DMS114 treated with DMSO at 0.1 percent for 48 hours (cell line): Measurements from ENCODE around the gene CROCC.

Source experiments
- DNase-seq: peaks from one replicate; lab custom pipeline; 2025; ENCODE audit not compliant: unreplicated experiment; lab: John Stamatoyannopoulos, UW

The CROCC gene

GRCh38 chr1:17008208-17008855 is 86.6 kb downstream of the CROCC start:
- no peak for DNase-seq

- no peak for DNase-seq
These were observed 88.0 kb downstream of the CROCC start for GRCh38 chr1:17009706-17010105.

GRCh38 chr1:17011092-17011438 is 89.3 kb downstream of the CROCC start:
- no peak for DNase-seq

- peak; percentile 65 for DNase-seq
These were observed 89.9 kb downstream of the CROCC start, which contains the start of gene ATP13A2 for GRCh38 chr1:17011439-17012307. TSS of gene ATP13A2 (minus strand) at chr1:17011928. CDS start at chr1:17011738, 190 bp downstream.

- no peak for DNase-seq
These were observed 91.2 kb downstream of the CROCC start for GRCh38 chr1:17012775-17013490.

- no peak for DNase-seq
These were observed 92.0 kb downstream of the CROCC start for GRCh38 chr1:17013491-17014320.

- no peak for DNase-seq
These were observed 93.2 kb downstream of the CROCC start for GRCh38 chr1:17014671-17015567.

- no peak for DNase-seq
These were observed 94.6 kb downstream of the CROCC start for GRCh38 chr1:17016317-17016661.

GRCh38 chr1:17017435-17017834 is 95.7 kb downstream of the CROCC start:
- no peak for DNase-seq

GRCh38 chr1:17018849-17019248 is 97.1 kb downstream of the CROCC start:
- no peak for DNase-seq

GRCh38 chr1:17020502-17020901 is 98.8 kb downstream of the CROCC start:
- DNase-seq: no peak

- DNase-seq: no peak
These were observed 100.2 kb downstream of the CROCC start for GRCh38 chr1:17021896-17022295.
